HG02623 (cell line): ENCODE data around the gene PI4KB.

Experiments
- ATAC-seq: cut with Tn5 transposase; IDR thresholded peaks from one replicate; pipeline ENCODE4 v1.9.1; 2021; ENCODE audit warnings: moderate library complexity; ENCODE audit not compliant: unreplicated experiment

Gene PI4KB

DNA sequence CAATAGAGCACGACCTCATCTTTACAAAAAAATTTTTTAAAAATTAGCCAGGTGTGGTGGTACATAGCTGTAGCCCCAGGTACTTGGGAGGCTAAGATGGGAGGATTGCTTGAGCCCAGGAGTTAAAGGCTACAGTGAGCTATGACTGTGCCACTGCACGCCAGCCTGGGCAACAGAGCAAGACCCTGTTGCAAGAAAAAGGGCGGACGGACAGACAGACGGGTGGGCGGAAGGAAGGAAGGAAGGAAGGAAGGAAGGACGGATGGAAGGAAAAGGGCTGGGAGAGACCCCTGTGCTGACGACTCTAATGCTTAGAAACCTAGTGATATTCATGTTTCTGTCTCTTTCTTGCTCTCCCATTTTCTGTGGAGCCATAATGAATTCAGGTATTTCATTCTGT is 14.4 kb downstream of the PI4KB start:
- ATAC-seq: no peak

DNA sequence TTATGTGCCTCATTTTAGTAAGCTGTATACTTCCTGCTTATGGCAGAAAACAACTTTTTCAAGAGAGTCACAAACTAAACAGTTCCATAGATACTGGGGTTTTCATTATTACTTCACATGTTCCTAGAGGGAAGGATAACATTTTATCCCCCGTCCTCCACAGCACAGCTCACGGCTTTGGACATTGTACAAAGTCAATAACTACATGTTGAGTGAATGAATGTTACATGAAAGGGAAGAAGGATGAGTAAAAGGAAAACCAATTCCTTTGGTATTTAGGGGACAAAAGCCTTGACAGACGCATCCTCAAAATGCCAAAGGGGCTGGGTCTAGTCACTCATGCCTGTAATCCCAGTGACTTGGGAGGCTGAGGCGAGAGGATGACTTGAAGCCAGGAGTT is 14.8 kb downstream of the PI4KB start:
- ATAC-seq: no peak

DNA sequence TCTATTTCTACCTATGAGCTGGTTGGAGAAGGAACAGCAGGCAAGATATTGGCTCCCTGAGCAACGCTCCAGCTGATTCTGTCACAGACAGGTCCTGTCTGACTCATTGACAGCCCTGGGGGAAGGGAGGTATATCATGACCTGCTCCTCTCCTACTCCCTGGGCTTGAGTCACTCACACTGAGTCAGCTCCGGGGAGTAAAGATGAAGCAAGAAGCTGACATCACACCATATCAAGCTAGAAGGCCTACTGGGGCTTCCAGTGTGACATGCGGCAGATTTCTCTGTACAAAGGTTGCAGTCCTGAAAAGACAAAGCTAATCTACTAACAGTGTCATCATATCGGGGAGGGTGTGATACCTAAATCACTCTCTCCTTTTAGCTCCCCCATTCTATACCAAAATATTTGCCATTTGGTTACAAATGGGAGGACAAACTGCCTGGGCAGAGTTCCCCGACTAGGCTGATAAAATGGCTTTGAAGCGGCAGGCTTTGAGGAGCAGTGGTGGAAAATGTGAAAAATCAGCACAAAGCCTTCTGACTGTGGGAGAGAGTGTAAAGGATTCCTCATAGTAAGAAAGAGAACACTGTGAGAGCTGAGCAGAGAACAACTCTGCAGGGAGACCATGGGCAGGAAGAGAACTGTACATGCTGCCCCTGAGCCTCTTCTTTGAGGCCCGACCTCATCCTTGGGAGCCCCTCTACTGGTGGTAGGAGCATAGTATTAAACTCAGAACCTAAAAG is 15.5 kb downstream of the PI4KB start:
- ATAC-seq: no peak

DNA sequence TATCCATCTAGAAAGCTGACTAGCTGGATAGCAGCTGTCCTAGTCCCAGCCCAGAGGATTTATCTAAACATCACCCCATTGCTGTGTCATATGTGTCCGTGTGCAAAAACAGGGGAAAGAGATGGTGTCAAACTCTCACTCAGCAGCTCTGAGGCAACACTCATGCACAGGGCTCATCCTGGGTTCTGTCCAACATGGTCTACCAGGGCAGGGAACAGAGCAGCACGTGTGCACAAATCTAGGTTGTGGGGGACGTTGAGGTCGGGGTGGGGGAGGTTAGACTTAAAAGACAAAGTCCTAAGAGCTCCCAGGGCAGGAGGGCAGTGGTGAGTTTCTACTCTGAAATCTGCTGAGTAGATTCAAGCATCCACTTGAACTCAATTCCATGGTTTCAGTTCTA is 16.2 kb downstream of the PI4KB start:
- ATAC-seq: no peak

DNA sequence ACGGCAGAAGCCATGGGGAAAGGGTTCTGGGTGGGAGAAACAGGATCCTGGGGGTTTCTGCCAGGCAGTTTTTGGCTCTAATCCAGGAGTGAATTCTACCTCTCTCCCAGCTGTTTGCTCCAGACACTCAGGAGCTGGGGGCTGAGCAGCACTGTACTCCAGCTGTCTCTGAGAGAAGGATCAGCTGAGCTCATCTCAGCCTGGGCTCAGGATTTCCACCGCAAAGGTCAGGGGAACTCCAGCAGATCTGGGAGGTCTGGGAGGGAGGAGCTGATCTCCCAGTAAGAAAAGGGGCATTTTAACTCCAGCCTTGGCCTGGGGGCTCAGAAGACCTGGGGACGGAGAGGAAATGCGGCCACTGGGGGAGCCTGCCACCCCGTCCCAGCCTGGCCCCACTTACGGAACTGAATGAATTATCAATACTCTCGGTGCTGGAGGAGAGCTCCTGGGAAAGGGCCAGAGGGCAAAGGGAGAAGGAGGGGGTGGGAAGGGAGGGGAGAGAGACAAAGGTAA is 17.3 kb downstream of the PI4KB start:
- no peak for ATAC-seq

DNA sequence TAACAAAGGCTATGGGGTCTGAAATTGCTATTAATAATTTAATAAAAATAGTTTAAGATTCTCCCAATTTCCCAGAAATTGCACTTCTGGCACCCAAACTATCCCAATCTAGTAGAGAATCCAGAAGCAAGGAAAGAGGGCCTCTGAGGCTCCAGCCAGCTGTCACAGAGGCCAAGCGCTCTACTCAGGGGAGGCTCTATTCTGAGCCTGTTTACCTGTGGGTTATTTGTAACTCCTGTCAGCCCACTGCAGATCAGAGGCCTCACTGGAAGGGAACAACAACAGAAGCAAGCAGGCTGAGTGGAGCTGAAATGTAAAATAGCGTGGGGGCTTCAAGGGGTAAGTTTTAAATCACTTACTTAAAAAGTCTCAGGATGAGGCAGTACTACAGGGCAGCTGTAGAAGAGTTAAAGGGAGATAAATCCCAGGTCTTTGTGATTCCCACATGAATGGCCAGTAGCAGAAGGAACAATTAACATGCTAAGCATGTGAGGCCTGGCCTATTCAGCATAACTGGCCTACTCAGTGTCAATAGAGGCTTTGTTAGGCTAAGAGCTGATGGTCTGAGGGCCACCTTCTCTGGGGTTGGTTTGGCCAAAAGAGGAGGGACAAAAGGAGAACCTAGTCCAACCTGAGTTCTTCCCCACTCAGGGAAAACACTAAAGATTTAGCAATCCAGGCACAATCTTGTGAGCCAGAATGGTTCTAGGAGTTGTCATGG is 32.3 kb downstream of the PI4KB start:
- ATAC-seq: no peak

DNA sequence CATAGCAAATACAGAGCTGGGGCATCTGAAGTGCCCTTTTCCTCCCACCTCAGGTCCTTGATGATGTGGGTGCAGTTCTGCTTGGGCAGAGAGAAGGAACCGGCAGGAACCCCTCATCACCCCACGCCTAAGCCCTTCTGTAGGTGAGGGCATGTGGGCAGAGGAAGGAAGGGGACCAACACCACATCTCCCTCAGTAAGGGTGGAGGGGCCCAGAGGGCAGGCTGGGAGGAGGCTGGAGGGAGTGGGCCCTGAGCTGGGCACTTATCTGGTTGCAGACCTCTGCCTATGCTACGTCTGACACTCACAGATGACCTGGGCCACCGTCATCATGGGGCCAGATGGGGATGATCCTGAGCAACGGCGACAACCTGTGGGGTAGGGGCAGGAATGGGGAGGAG is 34.1 kb downstream of the PI4KB start:
- ATAC-seq: no peak

DNA sequence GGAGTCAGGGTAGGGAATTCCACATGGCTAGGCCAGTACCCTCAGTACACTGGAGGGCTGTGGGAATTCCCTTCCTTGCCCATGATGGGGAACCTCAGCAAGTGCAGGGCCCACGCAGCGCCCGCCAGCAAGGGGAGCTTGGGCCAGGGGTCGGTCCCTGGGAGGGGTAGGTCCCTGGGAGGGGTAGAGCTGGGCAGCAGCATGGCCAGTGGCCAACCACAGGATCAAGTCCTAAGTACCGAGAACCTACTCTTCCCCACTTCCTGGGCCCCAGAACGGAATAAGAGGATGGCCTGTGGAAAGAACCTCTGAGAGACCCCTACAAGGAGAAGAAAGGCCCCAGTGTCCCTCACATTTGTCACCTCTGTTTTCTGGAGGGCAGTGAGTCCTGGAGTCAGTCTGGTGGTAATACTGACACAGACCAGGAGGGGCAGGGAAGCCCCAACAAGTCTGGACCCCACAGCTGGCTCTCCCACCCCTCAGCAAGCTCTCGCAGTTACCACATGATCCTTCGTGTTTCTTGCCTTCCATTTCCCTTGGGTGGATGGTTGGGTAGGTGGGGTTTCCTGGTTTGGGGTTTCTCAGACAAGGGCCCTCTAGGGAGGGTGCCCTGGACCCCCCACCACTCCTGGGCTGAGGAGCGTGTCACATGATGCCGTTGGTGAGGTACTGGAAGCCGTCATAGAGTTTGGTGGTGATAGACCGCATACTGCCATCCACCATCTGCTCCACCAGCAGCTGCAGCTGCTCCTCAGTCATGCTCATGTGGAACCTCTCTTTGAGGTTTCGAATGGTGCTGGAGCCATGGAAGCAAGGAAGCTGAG is 34.8 kb downstream of the PI4KB start:
- ATAC-seq: no peak

DNA sequence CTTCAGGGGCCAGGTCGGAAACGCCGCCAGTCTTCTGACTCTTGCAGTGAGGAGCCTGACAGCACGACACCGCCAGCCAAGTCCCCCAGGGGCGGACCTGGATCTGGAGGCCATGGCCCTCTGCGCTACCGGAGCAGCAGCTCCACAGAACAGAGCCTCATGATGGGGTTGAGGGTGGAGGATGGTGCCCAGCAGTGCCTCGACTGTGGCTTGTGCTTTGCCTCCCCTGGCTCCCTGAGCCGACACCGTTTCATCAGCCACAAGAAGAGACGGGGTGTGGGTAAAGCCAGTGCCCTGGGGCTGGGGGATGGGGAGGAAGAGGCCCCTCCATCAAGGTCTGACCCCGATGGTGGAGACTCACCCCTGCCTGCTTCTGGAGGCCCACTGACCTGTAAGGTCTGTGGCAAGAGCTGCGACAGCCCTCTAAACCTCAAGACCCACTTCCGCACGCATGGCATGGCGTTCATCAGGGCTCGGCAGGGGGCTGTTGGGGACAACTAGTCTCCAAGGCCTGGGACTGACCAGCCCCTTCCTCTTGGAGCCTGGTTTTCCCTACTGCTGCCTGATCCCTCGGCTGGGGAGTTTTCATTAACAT is 36.4 kb downstream of the PI4KB start:
- no peak for ATAC-seq

DNA sequence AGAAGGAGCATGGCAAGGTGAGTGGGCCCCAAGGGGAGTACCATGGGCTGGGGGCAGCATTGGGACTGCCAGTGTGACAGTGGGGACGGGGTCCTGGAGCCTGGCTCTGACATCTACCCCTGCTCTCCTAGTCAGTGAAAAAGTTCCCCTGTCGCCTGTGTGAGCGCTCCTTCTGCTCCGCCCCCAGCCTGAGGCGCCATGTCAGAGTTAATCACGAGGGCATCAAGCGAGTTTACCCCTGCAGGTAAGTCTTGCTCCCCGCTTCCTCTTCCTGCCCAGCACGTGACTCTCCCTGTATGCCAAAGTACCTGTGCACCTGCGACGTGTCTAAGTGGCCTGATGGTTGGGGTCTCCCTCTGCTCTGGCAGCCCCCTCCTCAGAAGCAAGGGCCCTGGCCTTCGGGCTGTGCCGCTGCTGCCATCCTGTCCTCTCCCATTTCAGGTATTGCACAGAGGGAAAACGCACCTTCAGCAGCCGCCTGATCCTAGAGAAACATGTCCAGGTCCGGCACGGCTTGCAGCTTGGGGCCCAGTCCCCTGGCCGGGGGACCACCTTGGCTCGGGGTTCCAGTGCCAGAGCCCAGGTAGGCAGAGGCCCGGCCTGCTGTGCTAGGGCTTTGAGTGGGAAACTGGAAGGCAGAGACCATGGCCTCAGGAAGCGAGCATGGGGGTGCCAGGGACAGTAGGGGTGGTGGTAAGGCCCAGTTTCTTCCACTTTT is 37.1 kb downstream of the PI4KB start:
- ATAC-seq: no peak

DNA sequence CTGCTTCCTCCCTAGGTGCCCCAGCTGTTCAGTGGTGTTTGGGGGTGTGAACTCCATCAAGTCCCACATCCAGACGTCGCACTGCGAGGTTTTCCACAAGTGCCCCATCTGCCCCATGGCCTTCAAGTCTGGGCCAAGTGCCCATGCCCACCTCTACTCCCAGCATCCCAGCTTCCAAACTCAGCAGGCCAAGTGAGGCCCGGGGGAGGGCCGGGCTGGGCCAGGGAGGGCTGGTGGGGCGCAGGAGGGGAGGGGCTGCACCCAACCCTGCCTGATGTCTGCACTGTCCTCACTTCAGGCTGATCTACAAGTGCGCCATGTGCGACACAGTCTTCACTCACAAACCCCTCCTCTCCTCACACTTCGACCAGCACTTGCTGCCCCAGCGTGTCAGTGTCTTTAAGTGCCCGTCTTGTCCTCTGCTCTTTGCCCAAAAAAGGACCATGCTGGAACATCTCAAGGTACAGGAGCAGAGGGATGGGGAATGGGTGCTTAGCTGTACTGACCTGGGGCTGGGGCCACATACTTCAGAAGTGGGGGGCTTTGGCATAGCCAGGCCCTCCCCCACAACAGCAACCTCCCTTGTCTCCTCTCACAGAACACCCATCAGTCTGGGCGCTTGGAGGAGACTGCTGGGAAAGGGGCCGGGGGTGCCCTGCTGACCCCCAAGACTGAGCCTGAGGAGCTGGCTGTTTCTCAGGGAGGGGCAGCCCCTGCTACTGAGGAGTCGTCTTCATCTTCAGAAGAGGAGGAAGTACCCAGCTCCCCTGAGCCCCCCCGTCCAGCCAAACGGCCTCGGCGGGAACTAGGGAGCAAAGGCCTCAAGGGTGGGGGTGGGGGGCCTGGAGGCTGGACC is 37.9 kb downstream of the PI4KB start:
- ATAC-seq: no peak

DNA sequence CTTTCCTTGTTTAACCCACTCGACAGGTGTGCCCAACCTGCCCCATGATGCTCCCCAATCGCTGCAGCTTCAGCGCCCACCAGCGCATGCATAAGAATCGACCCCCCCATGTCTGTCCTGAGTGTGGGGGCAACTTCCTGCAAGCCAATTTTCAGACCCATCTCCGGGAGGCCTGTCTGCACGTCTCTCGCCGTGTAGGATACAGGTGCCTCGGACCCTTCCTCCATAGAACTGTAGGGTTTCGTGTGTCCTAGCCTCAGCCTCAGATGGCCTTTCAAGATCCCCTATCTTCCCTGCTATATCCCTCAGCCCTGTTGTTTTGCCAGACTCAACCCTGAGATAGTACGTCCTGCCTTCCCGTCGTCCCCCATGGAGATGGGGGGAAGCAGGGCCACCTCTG is 38.7 kb downstream of the PI4KB start:
- no peak for ATAC-seq

DNA sequence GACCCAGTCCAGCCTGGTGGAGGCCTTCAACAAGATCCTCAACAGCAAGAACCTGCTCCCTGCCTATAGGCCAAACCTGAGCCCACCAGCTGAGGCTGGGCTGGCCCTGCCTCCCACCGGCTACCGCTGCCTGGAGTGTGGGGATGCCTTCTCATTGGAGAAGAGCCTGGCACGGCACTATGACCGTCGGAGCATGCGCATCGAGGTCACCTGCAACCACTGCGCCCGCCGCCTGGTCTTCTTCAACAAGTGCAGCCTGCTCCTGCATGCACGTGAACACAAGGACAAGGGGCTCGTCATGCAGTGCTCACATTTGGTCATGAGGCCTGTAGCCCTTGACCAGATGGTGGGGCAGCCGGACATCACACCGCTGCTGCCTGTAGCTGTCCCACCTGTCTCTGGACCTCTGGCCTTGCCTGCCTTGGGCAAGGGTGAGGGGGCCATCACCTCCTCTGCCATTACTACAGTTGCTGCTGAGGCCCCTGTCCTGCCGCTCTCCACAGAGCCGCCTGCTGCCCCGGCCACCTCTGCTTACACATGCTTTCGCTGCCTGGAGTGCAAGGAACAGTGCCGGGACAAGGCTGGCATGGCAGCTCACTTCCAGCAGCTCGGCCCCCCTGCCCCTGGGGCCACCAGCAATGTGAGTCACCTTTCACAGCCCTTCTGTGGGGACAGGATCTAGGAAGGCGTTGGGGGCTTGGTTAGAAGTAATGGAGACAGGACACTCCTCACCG is 39.3 kb downstream of the PI4KB start:
- no peak for ATAC-seq

DNA sequence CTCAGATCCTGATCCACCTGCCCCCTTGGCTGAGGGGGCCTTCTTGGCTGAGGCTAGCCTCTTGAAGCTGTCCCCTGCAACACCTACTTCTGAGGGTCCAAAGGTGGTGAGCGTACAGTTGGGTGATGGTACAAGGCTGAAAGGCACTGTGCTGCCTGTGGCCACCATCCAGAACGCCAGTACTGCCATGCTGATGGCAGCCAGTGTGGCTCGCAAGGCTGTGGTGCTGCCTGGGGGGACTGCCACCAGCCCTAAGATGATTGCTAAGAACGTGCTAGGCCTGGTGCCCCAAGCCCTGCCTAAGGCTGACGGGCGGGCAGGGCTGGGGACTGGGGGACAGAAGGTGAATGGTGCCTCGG is 39.9 kb downstream of the PI4KB start:
- ATAC-seq: no peak

DNA sequence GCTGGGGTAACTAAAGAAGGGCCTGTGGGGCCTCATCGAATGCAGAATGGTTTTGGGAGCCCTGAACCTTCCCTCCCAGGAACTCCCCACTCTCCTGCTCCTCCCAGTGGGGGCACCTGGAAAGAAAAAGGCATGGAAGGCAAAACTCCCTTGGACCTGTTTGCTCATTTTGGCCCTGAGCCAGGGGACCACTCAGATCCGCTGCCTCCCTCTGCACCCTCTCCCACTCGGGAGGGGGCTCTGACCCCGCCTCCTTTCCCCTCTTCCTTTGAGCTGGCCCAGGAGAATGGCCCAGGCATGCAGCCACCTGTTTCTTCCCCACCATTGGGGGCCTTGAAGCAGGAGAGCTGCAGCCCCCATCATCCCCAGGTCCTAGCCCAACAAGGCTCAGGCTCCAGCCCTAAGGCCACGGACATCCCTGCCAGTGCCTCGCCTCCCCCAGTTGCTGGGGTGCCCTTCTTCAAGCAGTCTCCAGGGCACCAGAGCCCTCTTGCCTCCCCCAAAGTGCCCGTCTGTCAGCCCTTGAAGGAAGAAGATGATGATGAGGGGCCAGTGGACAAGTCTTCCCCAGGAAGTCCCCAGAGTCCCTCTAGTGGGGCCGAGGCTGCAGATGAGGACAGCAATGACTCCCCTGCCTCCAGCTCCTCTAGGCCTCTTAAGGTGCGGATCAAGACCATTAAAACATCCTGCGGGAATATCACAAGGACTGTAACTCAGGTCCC is 40.4 kb downstream of the PI4KB start:
- ATAC-seq: no peak

DNA sequence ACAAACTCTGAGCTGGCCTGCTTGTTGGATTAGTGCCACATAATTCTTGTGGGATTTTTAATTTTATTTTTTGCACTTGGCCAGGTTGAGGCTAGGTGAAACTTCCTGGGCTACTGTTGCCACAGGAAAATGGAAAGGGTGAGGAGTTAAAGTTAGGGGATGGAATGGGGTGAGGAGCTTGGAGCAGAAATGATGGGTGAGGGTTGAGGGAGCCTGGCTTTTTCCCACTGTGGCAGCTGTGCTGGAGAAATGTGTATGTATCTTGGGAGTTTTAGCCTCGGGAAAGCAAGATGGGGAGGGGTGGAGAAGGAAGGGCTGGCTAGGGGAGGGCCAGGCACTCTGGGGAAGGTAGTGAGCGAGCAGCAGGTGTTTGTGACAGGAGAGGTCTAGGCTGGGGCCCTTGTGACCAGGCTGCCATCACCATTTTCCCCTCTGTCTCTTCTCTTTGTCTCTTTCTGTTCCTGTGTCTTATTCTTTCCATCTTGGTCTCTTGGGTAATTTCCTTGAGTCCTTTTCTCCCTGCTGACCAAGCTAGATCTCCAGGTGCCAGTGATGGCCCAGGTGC is 43.1 kb downstream of the PI4KB start:
- ATAC-seq: no peak

DNA sequence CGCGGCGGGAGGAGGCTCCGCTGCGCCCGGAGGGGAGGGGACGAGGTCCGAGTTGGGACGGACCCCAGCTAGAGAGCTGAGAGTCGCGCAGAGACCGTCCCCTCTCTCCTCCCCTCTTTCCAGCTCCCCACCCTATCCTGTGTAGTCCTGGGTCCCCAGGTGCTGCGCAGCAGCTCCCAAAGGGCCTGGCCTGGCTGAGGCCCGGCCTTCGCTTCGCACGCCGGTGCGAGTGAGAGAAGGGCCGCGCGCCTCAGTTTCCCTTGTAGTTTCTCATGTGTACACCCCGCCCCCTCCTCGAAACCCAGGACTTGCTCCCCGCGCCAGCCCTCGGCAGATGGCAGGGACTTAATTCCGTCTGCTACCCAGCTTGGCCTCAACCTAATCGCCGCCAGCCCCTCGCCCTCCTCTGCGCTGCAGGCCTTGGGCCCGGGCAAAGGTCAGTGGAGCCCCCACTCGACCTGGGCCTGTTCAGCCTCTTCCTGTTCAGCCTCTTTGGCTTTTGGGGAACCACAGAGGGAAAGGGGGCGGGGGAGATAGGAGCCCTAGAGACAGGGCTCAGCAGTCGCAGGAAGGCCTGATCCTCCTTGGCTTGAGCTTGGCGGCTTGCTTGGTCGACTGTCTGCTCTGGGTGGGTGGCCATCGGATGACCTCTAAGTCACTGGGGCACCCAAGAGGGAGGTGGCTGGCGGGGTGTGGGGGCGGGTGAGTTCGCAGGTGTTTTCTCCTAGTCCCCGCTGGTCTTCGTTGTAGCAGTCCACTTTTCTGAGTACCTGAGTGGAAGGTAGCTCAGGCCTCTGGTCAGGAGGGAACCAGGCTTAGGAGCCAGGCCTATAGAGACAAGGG is 44.1 kb downstream of the PI4KB start:
- no peak for ATAC-seq
